Panc1 (cell line): ENCODE results near the gene BIRC6. TPM values are rescaled to one million over a fixed set of nuclear protein-coding genes. Genes with fewer than 3 reads are reported as not detected.

Experiments
- ATAC-seq: fragments of 200-7000 bp; cut with Tn5 transposase; 2 replicates; pipeline ENCODE4 v1.9.1; 2020; ENCODE audit warnings: mild to moderate bottlenecking, moderate library complexity
- BruUV-seq: library from RNA; stranded (reverse); fragments of 400-500 nt; replicated peaks from 2 replicates; lab custom pipeline; 2021; lab: Mats Ljungman, UMichigan
- CTCF ChIA-PET: fragments of 300-600 bp; sonication (Branson Sonifier 250); formaldehyde crosslinking; loops from one replicate; lab custom pipeline; 2022; ENCODE audit warnings: antibody characterized with exemption; lab: Charles Lee
- POLR2A ChIA-PET: fragments of 300-600 bp; sonication (Branson Sonifier 250); formaldehyde crosslinking; loops from one replicate; lab custom pipeline; 2022; ENCODE audit warnings: antibody characterized with exemption; lab: Charles Lee
- DNase-seq: peaks from one replicate; pipeline ENCODE4 v3.0.0-alpha.2; 2010; ENCODE audit warnings: low read depth, low spot score
- H3K27ac ChIP-seq: 2 replicates; pipeline ENCODE4 v1.5.1; 2011; ENCODE audit warnings: mild to moderate bottlenecking, low read length, inconsistent platforms
- H3K27me3 ChIP-seq: fragments of 200-500 bp; sonication (Bioruptor generic); 2 replicates; pipeline ENCODE4 v1.6.0; 2014; ENCODE audit warnings: low read length, inconsistent platforms; ENCODE audit not compliant: control insufficient read depth, insufficient read depth
- H3K36me3 ChIP-seq: fragments of 200-500 bp; sonication (Bioruptor generic); 2 replicates; pipeline ENCODE4 v1.5.1; 2014; ENCODE audit warnings: inconsistent platforms, mild to moderate bottlenecking, low read length, moderate library complexity; ENCODE audit not compliant: control insufficient read depth, insufficient read depth
- H3K4me1 ChIP-seq: 2 replicates; pipeline ENCODE4 v1.5.1; 2011; ENCODE audit warnings: inconsistent platforms, mild to moderate bottlenecking, low read length, moderate library complexity; ENCODE audit not compliant: control insufficient read depth, insufficient read depth
- H3K4me3 ChIP-seq, 2 experiments: 2 replicates each; pipeline ENCODE4 v1.5.1; 2011 to 2012; ENCODE audit warnings: low read depth in 2 of 2, low read length in 2 of 2, mild to moderate bottlenecking in 2 of 2, inconsistent platforms in 1 of 2, moderate library complexity in 1 of 2
- H3K9me3 ChIP-seq: fragments of 200-500 bp; sonication (Bioruptor generic); 2 replicates; pipeline ENCODE4 v1.5.1; 2014; ENCODE audit warnings: low read depth, mild to moderate bottlenecking, inconsistent platforms, low read length, moderate library complexity; ENCODE audit not compliant: control insufficient read depth, insufficient read depth
- CTCF ChIP-seq: fragments of 450-650 bp; IDR thresholded peaks from 2 replicates; pipeline ENCODE4 v1.5.1; 2017; ENCODE audit warnings: mild to moderate bottlenecking
- POLR2AphosphoS5 ChIP-seq: IDR thresholded peaks from 2 replicates; pipeline ENCODE4 v1.6.1; 2012; ENCODE audit warnings: mild to moderate bottlenecking, low read depth, low read length, moderate library complexity
- REST ChIP-seq, 2 experiments: IDR thresholded peaks; 2 replicates each; pipeline ENCODE4 v1.6.1; 2011 to 2012; ENCODE audit warnings: low read depth in 2 of 2, control low read depth in 1 of 2, low read length in 1 of 2, mild to moderate bottlenecking in 1 of 2, moderate library complexity in 1 of 2; ENCODE audit not compliant: insufficient read depth in 1 of 2
- SIN3A ChIP-seq: IDR thresholded peaks from 2 replicates; pipeline ENCODE4 v1.6.1; 2012; ENCODE audit warnings: low read depth, mild to moderate bottlenecking, low read length, moderate library complexity, borderline replicate concordance; ENCODE audit not compliant: insufficient read depth
- TCF7L2 ChIP-seq: IDR thresholded peaks from 2 replicates; pipeline ENCODE4 v1.6.1; 2011; ENCODE audit warnings: mild to moderate bottlenecking, low read depth, low read length, inconsistent platforms
- in situ Hi-C: cut with HindIII; loops from 2 replicates; pipeline ENCODE4 v1.10.0; 2016; ENCODE audit warnings: low sequenced_read_pairs, low pct_unique_long_range_greater_than_20kb
- intact Hi-C: fragments of 100-400 bp; cut with micrococcal nuclease; formaldehyde crosslinking; loops from one replicate; pipeline ENCODE4 v1.10.0; 2022; ENCODE audit not compliant: unreplicated experiment
- total RNA-seq: library from RNA; stranded (reverse); gene quantifications from one replicate; pipeline ENCODE4 v1.2.1, GENCODE V29; 2021; ENCODE audit not compliant: unreplicated experiment

BIRC6 gene
- total RNA-seq, 1 experiment from 2014 or later, result 73.1 TPM

- peaks cover 16% of the 10 kb centered on the region for H3K36me3 ChIP-seq
- H3K27me3 ChIP-seq, result no peaks in the 10 kb centered on the region
- intact Hi-C loops (no loop called here), in situ Hi-C loops (no loop called here)
- no peak overlapping the region for H3K4me3 ChIP-seq
- TF ChIP-seq POLR2AphosphoS5 (no peak), REST (IDR thresholded peaks at IDR 0.05; ENCODE audit: insufficient read depth in 1 of 2, low read depth in 2 of 2, low read length in 1 of 2) (no peak), SIN3A (no peak)
- CTCF ChIA-PET, result no interaction called here
- no peak for DNase-seq
- ATAC-seq, result no peak
- no peaks in the 10 kb centered on the region for H3K4me1 ChIP-seq
- H3K27ac ChIP-seq, result no peak overlapping the region
- H3K9me3 ChIP-seq, result no peaks in the 10 kb centered on the region
- no TSS peak for BruUV-seq
- POLR2A ChIA-PET, result no interaction called here
Observed at GRCh38 chr2:32617599-32618189, 260.9 kb downstream of the BIRC6 start.

GRCh38 chr2:32622570-32623310 lies 265.9 kb downstream of the BIRC6 start:
- no peaks in the 10 kb centered on the region; the same call in 1 of the 2 replicates for H3K4me1 ChIP-seq
- in situ Hi-C loops (no loop called here), intact Hi-C loops (no loop called here)
- BruUV-seq, result no TSS peak
- H3K9me3 ChIP-seq, result no peaks in the 10 kb centered on the region
- DNase-seq, result no peak
- no peaks in the 10 kb centered on the region for H3K27me3 ChIP-seq
- ChIA-PET POLR2A (interaction anchor here (0.5 to 0.6 kb wide), 2 partner anchors 9 to 396 kb away, joined by 3 to 4 read pairs; no protein-coding TSS in a partner anchor), CTCF (no interaction called here)
- ATAC-seq, result no peak
- no peak overlapping the region for H3K27ac ChIP-seq
- no peak overlapping the region for H3K4me3 ChIP-seq
- TF ChIP-seq TCF7L2 (no peak), REST (IDR thresholded peaks at IDR 0.05; ENCODE audit: insufficient read depth in 1 of 2, low read depth in 2 of 2, low read length in 1 of 2) (no peak), SIN3A (no peak), CTCF (no peak), POLR2AphosphoS5 (no peak)
- peaks cover 14% of the 10 kb centered on the region for H3K36me3 ChIP-seq
